Colonic mucosa (tissue), 4 donors: ENCODE results near the gene APOL2. TPM values are rescaled to one million over a fixed set of nuclear protein-coding genes. Genes with fewer than 3 reads are reported as not detected.
"Not testable (repeated sequence)": the region's sequence is repeated elsewhere in the genome, so short reads cannot be mapped to it uniquely, and the experiment has no call there.

Source experiments
- DNase-seq: peaks from one replicate; pipeline ENCODE4 v3.0.0-alpha.2; 2020
- H3K27ac ChIP-seq: fragments of 200-600 bp; one replicate; pipeline ENCODE4 v1.8.0; 2021
- H3K27me3 ChIP-seq: fragments of 200-600 bp; one replicate; pipeline ENCODE4 v1.8.0; 2021
- H3K36me3 ChIP-seq: fragments of 200-600 bp; one replicate; pipeline ENCODE4 v1.8.0; 2021
- H3K4me1 ChIP-seq: fragments of 200-600 bp; one replicate; pipeline ENCODE4 v1.8.0; 2021; ENCODE audit warnings: mild to moderate bottlenecking
- H3K4me3 ChIP-seq: fragments of 200-600 bp; one replicate; pipeline ENCODE4 v1.8.0; 2021
- H3K9ac ChIP-seq, 2 donors: one replicate each; pipeline ENCODE4 v1.7.0; 2013; ENCODE audit warnings: control low read depth in 2 of 2, low read depth in 2 of 2, low read length in 2 of 2
- H3K9me3 ChIP-seq: fragments of 200-600 bp; one replicate; pipeline ENCODE4 v1.8.0; 2021
- CTCF ChIP-seq: fragments of 200-600 bp; IDR thresholded peaks from one replicate; pipeline ENCODE4 v1.8.0; 2022; ENCODE audit warnings: antibody characterized with exemption, mild to moderate bottlenecking
- intact Hi-C: fragments of 100-400 bp; cut with DNase I; formaldehyde crosslinking; loops from one replicate; pipeline ENCODE4 v1.14.1; 2022
- total RNA-seq, 2 donors: library from RNA; stranded (reverse); fragmentation: NEBNext Ultra II Directional in 1 of 2; extraction: Animal tissue kit (Norgen Biotek cat#: 25700) in 1 of 2; gene quantifications; one replicate each; pipeline ENCODE4 v1.2.1, GENCODE V29; 2021
- donor health status: healthy.
- donor health status: DM: no; HTN: no; CAD: no.
- donor health status: DM: no; HTN: no; CAD: no.

The APOL2 gene
- total RNA-seq, 2 donors from 2014 or later = 27.5 to 29.4 TPM

GRCh38 chr22:36228944-36229343 is 10.4 kb downstream of the APOL2 start:
- no peaks in the 10 kb centered on the region for H3K9me3 ChIP-seq
- no peak overlapping the region for H3K9ac ChIP-seq
- intact Hi-C loops = no loop called here
- no peak for DNase-seq
- H3K27ac ChIP-seq = no peak overlapping the region
- H3K27me3 ChIP-seq = no peaks in the 10 kb centered on the region
- H3K4me1 ChIP-seq = no peaks in the 10 kb centered on the region
- no peaks in the 10 kb centered on the region for H3K36me3 ChIP-seq
- H3K4me3 ChIP-seq = no peak overlapping the region
- TF ChIP-seq CTCF = no peak

- H3K9ac ChIP-seq, H3K9me3 ChIP-seq, H3K27me3 ChIP-seq, H3K27ac ChIP-seq, DNase-seq, intact Hi-C loops, H3K4me3 ChIP-seq, H3K36me3 ChIP-seq, H3K4me1 ChIP-seq: not testable (repeated sequence)
Observed at GRCh38 chr22:36228369-36228768, 11.0 kb downstream of the APOL2 start.

GRCh38 chr22:36227806-36228205 is 11.5 kb downstream of the APOL2 start:
- Histone ChIP-seq H3K27ac (no peak overlapping the region), H3K36me3 (no peaks in the 10 kb centered on the region), H3K4me3 (no peak overlapping the region), H3K27me3 (no peaks in the 10 kb centered on the region), H3K4me1 (no peaks in the 10 kb centered on the region), H3K9ac (no peak overlapping the region), H3K9me3 (no peaks in the 10 kb centered on the region)
- TF ChIP-seq CTCF = no peak
- intact Hi-C loops = no loop called here
- no peak for DNase-seq

GRCh38 chr22:36227396-36227795 is 11.9 kb downstream of the APOL2 start:
- TF ChIP-seq CTCF = no peak
- no peak overlapping the region for H3K9ac ChIP-seq
- no peak for DNase-seq
- no peaks in the 10 kb centered on the region for H3K9me3 ChIP-seq
- no peaks in the 10 kb centered on the region for H3K4me1 ChIP-seq
- no peak overlapping the region for H3K27ac ChIP-seq
- intact Hi-C loops = no loop called here
- H3K36me3 ChIP-seq = no peaks in the 10 kb centered on the region
- H3K27me3 ChIP-seq = no peaks in the 10 kb centered on the region
- no peak overlapping the region for H3K4me3 ChIP-seq

GRCh38 chr22:36226189-36226588 is 13.1 kb downstream of the APOL2 start:
- Histone ChIP-seq H3K9me3 (no peaks in the 10 kb centered on the region), H3K9ac (no peak overlapping the region), H3K4me3 (no peak overlapping the region), H3K4me1 (no peaks in the 10 kb centered on the region), H3K27me3 (no peaks in the 10 kb centered on the region), H3K27ac (no peak overlapping the region), H3K36me3 (no peaks in the 10 kb centered on the region)
- no peak for TF ChIP-seq CTCF
- no peak for DNase-seq
- intact Hi-C loops = no loop called here

GRCh38 chr22:36225333-36225922 is 13.9 kb downstream of the APOL2 start:
- Histone ChIP-seq H3K27me3 (no peaks in the 10 kb centered on the region), H3K27ac (no peak overlapping the region), H3K9ac (no peak overlapping the region), H3K9me3 (no peaks in the 10 kb centered on the region), H3K36me3 (no peaks in the 10 kb centered on the region), H3K4me1 (no peaks in the 10 kb centered on the region), H3K4me3 (no peak overlapping the region)
- intact Hi-C loops = no loop called here
- no peak for TF ChIP-seq CTCF
- DNase-seq = no peak
